DMS53 treated with DMSO at 0.1 percent for 48 hours (cell line): ENCODE data around the gene PLCL2.

ENCODE experiments used
- DNase-seq: peaks from one replicate; lab custom pipeline; 2025; ENCODE audit not compliant: unreplicated experiment; lab: John Stamatoyannopoulos, UW

The PLCL2 gene

DNA sequence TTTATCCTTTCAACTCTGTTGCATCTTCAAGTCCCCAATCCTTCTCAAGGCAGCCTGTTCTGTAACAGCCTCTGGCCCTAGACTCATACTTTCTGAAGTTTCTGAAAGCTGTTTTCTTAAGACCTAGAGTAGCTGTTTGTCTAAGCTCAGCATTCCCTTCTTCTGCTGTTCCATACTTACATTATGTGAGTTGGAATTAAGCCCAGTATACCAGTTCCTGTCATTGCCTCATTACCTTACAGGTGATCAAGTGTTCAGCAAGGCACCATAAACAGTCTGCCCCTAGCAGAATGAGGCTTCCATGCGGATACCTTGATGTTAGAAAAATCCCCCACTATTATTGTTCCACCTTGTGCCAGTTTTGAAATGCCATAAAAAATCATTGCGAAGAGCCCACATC is 180.6 kb downstream of the PLCL2 start:
- DNase-seq, result peak; percentile 6

DNA sequence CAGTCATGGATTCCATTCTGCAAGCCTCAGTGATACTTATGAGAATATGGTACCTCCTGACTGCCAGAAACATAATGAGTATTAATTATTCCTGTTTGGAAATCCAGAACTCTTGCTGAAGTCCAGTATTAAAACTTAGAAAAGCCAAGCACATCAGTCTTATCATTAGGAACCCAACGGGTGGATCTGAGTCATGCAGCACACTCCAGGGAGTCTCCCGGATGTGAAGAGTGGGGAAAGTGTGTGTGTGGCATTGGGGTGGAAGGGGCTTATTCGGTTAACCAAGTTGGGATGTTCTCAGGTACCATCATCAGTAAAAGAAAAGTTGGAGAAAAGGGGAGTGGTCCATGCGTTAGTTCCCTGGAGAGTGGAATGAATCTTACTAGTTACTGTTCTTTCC is 181.1 kb downstream of the PLCL2 start:
- DNase-seq, result no peak

DNA sequence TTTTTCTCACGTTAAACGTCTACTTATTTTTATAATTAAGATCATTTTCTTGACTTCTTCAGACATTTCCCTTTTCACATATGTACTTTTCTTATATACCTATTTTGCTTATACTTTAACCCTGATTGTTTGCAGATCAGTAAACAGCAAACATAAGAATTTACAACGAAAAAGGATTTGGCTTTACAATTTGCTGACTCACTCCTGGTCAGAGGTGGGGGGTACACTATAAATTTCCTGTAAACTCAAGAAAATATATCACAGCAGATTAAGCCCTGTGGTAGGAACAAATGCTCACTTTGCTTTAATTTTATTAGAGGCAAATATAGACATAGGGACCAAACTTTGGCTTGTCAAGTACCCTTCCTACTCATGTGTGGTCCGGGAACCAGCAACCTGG is 185.0 kb downstream of the PLCL2 start:
- DNase-seq, result no peak

DNA sequence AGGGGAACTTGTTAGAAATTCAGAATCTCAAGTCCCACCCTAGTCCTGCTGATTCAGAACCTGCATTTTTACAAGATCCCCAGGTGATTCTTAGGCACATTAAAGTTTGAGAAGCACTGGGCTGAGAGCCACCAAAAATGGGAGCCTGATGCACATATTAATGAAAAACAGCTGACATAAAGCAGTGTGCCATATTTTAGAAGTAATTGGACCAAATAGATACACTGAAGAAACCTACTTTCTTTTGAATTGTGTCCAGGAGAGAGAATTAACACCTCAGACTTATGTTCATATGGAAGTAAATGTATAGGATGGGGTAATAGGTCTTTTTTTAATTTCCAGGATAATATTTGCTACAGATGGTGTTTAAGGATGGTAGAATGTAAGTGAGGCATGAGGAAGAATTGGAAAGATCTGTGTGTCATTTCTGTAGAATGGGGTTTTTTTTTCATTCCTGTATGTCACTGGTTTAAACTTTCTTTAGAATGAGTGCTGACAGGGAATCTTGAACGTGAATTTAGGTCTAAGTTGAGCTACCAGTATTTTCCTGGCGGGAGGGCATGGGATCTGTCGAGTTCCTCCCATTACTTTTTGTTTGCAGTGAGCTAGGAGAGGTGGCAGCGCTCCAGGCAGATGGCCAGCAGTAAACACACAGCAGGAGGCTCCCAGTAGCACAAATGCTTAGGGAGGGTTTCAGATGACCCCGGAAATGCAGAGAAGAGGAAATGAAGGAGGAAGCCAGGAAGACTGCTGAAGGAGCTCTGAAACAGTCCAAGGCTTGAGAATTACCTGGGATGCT is 185.6 kb downstream of the PLCL2 start:
- DNase-seq, result peak; percentile 45

DNA sequence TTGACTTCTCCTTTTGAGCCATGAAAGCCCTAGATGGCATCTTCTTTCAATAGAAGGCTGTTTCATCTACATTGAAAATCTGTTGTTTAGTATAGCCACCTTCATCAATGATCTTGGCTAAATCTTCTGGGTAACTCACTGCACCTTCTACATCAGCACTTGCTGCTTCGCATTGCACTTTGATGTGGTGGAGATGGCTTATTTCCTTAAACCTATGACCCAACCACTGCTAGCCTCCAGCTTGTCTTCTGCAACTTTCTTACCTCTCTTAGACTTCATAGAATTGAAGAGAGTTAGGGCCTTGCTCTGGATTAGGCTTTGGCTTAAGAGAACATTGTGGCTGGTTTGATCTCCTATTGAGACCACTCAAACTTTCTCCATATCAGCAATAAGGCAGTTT is 189.8 kb downstream of the PLCL2 start:
- DNase-seq, result no peak

DNA sequence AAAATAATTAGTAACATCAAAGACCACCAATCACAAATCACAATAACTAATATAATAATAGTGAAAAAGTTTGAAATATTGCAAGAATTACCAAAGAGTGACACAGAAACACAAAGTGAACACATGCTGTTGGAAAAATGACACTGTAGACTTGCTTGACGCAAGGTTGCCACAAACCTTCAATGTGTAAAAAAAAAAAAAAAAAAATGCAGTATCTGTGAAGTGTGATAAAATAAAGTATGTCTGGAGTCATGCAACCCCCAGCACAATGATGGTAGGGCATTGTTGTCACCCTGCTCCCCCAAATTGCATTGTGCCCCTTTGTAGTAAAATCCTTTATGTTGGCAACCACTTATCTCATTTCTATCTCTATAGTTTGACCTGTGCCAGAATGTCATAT is 190.6 kb downstream of the PLCL2 start:
- no peak for DNase-seq

DNA sequence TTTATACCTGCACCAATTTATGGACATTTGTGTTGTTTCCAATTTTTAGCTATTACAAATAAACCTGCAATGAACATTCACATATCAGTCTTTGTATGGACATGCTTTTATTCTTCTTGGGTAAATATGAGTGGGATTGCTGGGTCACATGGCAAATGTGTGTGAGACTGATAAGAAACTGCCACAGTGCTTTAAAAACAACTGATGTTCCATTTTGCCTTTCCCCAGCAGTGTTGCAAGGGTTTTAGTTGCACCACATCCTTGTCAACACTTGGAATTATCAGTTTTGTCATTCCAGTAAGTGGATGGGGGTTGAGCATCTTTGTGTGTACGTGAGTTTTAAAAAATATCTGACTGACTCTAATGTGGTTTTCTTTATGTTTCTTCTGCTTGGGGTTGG is 191.2 kb downstream of the PLCL2 start:
- DNase-seq, result no peak

DNA sequence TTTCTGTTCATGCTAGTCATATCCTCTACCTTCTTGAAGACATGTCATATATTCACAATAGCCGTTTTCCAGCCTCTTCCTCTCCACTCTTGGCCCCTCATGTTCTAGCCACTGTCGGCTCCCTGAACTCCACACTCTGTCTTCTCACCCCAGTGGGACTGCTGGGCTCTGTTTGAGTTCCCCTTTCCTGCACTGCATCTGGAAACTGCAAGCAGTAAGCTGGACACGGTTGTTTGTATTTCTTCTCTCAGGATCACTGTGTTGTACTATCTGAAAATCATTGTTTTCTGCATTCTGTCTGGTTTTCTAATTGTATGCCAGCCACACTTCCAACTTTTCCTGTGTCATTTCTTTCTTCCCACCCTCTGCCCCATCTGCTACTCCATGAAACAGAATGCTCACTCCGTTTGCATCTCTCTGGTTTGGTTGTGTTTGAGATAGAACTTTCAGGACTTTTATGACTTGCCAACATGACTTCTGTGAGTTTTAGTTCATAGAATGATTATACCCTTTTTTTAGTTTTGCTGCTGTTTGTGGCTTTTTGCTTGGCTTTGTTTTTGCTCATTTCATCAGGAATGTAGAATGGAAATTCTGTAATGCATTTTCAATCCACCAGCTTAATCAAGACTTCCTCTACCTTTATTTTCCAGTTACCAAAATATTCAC is 192.3 kb downstream of the PLCL2 start:
- no peak for DNase-seq

DNA sequence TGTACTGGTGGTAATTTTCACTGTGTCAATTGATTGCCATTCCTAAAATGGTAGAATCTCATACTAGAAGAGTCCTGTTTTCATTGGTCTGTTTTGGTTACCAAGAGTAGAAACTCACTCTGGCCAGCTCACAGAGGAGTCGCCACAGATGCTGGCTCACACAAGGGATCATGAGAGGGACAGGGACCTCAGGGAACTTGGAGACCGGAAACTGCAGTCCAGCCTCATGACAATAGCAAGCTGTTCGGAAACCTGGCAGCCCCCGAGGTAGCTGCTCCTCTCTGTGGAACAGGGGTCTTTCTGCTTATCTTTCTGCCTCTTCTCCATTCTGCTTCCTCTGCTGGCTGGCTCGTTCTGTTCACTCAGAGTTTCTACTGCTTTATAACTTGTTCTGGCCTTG is 192.9 kb downstream of the PLCL2 start:
- no peak for DNase-seq

DNA sequence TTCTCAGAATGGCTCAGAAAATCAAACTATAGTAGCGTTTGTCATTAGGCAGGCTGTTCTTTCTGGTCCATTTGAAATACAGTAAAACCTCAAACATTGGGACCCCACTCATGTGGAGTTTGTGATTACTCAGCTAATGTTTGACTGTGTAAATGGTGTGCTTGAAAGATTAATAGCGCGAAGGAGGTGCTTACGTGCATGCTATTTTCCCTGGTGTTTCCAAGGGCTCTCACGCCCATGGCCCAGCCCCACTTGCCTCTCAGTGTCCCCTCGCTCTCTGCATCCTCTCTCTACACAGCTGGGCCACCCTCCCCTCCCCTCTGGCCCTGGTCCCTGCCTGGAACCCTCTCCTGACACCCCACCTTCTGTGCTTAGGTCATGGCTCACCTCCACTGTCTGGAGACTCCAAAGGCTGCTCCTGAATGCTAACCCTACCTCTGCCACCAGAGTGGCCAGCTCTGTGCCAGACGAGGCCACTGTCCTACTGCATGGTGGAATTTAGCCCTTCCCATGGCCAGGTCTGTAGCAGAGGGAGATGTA is 194.2 kb downstream of the PLCL2 start:
- no peak for DNase-seq

DNA sequence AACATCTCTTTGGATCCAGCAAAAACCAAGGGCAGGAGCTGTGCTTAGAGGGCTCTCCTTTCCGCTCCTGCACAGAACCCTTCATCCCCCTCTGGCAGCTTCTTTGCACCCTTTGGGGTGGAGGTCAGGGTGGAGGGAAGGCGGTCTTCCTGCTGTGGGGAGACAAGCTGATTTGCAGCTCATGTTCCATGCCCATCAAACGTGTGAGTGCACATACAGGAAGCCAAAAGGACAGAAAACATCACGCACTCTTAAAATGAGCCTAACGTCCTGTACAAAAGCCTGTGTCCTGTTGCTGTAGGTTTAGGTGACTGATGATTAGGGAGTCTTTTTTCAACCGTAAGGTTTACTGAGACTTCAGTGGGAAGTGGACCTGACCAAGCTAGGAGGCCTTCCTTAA is 195.2 kb downstream of the PLCL2 start:
- DNase-seq, result no peak

DNA sequence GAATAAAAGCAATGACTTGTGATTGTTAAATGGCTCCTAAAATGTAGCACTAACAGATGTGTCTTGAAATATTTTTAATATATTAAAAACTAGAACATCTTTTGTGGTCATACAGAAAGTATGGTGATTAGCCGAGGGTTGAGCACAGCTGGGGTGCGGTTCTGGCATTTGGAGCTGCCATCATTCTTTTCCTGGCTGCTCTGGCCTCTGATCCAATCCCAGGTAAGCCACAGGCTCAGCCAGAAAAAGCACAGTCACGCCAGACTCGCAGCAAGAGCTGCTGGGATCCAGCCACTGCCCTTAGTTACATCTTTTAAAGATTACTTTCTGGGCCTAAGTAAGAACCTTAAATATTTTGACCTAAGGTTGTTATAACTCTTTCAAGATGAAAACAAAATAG is 196.8 kb downstream of the PLCL2 start:
- DNase-seq, result no peak

DNA sequence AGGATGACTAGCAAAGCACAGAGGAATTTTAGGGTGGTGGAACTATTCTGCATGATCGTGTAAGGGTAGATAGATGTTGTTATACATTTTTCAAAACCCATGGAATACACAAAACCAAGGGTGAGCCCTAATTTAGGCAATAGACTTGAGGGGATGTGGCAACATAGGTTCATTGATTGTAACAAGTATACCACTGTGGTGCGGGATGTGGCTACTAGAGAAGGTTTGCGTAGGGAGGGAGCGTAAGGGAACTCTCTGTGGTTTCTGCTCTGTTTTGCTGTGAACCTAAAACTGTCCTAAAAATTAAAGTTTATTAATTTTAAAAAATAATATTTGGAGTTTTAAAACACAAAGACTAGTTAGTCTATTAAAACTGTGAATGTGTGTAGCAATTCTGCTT is 202.8 kb downstream of the PLCL2 start:
- DNase-seq, result no peak

DNA sequence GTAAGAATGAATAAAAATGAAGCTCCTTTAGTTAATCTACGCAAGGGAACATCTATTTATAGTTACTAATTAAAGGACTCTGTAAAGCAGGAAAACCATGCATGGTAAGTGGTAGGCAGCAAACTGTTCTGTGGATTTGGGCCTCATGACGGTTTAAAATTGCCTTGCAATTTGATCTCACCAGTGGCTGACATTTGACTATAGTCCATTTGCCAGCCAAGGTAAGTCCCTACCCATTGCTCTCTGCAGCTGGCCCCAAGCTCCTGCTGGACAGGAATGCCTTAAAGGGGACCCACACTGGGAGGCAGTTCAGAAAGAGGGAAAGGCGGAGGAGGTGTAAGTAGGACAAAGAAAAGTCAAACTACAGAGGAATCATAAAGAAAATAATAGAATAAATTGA is 203.3 kb downstream of the PLCL2 start:
- DNase-seq, result no peak

DNA sequence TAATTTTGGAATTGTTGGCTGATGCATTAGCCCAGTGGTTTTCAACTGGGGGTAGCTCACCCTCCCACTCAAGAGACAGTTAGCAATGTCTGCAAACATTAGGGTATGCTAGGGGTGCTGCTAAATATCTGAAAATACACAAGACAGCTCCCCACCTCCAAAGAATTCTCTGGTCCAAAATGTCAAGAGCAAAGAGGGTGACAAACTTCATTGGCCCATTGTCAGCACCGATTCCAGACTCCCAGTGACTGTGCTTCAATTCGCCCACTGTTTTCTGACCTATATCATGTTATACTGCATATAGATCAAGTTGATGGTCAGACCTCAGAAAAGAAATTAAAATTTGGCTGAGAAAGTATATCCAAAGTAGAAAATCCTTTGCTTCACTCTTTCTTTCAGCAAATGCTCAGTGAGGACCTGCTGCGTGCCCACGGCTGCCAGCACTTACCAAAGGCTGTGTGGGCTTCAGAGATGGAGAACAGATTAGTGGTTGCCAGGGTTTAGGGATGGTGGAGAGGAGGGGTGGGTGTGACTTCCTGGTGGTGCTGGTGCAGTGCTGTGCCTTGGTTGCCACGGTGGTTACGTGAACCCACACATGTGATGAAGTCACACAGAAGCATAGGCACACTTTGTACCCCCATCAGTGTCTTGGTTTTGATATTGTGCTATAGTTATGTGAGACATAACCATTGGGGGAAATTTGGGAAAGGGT is 204.0 kb downstream of the PLCL2 start:
- no peak for DNase-seq

DNA sequence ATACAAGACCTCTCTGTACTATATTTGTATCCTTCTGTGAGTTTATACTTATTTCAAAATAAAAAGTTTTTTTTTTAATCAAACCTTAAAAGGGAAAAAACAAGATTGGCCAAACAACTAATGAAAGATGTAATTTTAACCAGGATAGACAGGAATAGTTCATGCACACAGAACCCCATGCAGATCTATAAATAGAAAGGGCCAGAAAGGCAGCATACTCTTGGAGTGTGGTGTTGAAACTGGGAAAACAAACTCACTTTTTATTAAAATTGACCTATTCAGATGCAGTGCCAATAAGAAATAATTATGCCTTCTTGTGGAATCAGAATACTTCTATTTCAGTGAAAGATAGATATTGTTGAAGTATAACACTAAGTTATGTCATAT is 204.6 kb downstream of the PLCL2 start:
- DNase-seq, result no peak

DNA sequence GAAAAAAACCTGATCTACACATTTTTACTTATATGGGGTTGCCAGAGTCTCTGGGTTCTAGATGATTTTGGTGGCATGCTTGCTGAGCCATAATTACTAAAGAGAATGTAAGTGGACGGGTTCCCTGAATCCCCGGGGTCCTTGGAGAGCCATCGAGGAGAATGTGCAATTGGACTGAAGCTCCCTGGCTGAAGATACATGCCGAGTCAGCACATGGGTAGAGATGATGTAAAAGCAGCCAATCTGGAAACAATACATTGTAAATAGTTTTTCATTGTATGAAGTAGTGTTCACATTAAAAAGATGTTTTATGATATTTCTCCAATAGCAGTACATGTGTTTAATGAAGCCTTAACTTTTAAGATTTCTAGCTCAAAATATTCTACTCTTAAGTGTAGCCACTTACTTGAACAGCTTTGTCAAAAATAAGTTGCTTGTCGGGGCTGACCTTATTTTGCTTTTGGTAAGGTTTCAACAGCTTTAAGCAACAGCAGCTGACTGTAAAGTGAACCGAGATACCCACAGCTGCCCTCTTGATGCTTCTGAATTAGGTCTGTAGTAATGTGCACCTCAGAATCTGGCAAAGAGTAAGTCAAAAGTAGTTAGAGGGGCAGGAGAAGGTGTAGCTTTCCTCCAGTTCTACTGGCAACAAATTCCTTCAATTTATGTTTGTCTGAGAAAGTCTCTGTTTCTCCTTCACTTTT is 205.7 kb downstream of the PLCL2 start:
- no peak for DNase-seq

DNA sequence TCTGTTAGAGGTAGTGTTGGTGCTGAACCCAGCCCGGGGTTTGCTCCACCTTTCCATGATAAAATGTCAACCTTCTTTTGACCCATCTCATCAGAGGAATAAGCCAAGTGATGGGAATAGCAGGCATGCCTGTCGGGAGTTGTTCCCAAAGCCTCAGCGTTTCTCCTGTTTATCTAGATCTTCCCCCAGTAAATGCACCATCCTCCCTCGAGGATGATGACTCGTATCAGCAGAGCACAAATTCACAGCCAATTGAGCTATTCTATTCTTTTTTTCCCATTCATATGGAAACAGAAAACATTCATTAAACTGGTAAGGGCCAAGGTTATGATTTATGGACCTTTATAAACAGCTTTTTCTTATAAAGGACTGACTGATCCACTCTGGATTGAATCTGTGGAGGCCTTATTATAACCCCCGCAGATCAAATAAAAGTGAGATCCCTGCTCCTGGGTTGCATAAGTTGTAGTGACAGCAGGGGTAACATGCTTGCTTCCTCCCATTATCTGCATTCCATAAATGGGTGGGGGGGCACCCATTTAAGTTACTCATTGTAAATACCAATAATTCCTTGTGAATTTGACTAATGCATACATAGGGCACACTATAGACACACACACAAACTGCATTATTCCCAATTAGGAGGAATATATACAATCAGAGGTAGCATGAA is 207.3 kb downstream of the PLCL2 start:
- no peak for DNase-seq

DNA sequence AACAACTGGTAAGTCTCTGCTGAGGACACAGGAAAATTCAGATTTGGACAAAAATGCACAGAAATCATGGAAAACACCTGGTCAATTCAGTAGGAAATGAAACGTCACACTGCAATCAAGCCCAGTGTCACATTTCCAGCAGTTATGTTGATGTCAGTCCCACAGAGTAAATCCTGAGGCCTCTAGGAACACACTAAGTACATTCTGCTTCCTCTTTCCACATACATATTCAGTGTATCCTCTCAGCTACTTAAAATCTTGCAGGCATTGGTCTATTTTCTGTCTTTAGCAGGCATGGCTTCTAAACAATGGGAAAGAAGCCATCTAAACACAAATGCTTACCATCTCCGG is 207.8 kb downstream of the PLCL2 start:
- no peak for DNase-seq

DNA sequence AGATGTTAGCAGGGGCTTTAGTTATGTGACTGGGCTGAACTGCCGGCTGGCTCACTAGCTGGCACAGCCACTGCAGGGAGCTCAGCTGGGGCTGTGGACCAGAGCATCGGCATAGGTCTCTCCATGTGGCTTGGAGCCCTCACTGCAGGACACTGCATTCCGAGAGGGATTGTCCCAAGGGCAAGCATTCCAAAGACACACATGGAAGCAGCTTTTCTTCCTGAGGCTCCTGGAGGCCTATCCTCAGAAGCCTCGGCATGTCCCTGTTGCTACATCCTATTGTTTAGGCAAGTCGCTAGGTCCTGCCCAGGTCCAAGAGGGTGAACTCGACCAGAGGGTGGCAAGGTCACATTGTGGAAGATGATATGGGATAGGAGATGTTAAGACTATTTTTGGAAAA is 209.8 kb downstream of the PLCL2 start:
- DNase-seq, result no peak

DNA sequence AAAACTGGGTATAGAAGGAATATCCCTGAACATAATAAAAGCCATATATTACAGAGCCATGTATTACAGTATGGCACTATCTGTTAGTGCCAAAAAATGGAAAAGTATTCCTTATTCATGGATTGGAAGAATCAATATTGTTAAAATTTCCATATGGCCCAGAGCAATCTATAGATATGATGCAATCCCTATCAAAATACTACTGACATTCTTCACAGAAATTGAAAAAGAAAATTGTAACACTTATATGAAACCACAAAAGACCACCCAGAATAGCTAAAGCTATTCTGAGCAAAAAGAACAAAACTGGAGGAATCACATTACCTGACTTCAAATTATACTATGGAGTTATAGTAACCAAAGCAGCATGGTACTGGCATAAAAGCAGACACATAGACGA is 218.8 kb downstream of the PLCL2 start:
- DNase-seq, result no peak
